ENCODE data around the gene SLC51A.
"Not testable (repeated sequence)": the region's sequence is repeated elsewhere in the genome, so short reads cannot be mapped to it uniquely, and the experiment has no call there.

SLC51A gene

DNA sequence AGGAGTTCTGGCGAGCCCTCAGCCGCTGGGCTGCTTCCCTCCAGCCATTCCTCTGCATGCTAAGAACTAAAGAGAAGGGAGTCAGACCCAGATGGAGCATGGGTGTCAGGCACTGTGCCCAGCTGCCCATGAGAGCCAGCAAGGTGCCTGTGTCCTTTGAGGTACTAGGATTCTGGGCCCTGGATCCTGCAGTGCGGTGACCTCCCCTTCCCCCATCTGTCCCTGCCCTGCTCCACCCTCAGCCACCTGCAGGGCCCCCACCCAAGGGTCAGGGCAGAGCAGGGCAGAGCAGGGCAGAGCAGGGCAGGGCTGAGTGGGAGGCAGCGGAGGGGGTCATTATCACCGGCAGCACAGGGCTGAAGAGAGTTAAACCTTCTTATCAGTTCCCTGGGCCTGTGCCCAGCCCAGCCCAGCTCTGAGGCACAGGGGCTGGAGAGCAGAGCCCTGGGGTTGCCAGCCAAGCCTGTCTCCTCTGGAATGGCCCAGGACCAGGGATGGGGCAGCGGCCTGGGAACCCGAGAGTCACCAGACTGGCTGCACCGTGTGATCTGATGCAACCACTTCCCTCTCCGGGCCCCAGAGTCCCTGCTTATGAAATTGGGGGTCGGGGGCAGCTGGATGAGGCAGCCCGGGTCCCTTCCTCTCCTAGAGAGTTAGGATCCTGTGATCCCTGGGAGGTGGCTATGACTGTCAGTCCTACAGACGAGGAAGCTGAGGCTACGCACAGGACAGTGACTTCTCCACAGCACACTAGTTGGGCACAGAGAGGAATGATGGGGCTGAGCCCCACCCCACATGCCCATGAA is 22.4 kb upstream of the SLC51A start:
- no peak for DNase-seq

DNA sequence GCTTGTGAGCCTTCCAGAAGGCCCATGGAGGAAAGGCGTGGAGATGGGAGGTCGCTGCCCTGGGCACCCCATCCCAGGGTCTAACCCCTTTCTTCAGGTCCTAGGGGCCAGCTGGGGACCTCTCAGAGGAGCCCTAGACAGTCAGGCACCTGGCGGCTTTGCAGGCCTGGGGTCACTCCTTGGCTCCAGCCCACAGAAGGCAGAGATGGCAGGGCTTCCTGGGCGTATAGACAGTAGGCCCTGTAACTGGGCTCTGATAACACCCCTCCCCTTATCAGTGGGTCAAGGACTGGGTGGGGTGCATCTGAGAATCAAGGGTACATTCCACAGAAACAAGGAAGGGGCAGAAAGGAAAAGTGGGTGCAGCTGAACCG is 21.8 kb upstream of the SLC51A start:
- no peak for DNase-seq

DNA sequence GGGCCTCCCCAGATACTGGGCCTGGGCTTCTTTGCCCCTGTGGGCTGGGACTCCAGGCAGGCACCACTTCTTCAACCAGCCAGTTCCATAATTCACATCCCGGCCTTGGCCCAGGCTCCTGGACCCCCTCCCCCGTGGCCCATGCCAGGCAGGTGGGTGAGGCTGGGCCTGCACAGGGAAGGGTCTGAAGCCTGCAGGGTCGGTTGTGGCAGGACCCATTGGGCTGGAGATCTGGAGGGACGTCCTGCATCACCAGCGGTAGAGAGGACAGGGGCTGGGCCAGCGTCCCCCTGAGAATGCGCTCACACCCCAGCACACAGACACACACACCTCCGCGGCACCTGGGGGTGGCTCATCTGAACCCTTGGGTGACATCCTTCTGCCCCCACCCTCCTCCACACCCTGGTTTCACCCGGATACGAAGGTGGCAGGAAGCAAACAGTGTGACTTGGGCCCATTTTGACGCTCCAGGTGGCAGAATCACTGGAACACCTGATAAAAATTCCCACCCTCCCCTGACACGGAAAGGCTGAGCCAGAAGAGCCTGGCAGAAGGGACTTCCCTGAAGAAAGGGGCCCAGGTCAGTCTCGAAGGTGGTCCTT is 20.6 kb upstream of the SLC51A start:
- no peak for DNase-seq

DNA sequence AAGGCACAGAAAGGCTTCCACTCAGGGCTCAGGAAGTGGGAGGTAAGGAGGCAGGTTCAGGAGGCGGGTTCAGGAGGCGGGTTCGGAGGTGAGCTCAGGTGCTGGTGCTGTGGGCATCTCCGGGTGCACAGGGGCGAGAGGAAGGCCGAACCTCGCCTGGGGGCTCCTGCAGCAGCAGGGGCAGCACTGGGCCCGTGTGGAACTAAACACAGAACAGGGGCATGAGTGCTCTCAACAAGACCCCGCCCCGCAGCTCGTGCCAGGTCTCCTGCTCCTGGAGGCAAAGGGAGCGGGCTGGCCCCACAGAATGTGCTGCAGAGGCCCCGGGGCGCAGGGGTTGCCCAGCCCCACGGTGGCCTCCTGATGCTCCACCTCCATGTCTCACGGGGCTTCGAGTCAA is 18.8 kb upstream of the SLC51A start:
- DNase-seq: no peak

DNA sequence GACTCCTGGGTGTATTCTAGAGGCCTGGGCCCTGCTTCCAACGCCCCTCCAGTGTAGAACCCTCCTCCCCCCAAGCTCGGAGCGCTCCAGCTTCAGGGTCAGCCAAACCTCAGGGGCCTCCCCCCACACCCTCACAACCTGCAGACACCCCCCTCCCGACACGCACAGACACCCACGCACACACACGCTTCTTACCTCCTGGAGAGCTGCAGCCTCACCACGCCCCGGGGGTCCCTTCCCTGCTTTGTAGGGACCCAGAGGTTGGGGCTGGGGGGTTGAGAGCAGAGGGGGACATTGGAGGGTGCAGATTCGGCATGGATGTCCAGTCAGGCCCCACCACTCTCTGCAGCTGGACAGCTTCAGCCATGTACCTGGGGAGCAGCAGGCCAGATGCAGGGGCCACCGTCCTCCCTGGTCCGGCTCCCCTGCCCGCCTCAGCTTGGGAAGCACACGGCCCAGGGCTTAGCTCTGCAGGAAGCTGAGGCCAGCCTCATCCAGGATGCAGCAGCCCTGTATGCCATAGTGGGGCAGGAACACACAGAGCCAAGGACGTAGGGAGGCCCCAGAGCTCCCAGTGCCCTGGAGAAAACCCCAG is 18.2 kb upstream of the SLC51A start:
- no peak for DNase-seq

DNA sequence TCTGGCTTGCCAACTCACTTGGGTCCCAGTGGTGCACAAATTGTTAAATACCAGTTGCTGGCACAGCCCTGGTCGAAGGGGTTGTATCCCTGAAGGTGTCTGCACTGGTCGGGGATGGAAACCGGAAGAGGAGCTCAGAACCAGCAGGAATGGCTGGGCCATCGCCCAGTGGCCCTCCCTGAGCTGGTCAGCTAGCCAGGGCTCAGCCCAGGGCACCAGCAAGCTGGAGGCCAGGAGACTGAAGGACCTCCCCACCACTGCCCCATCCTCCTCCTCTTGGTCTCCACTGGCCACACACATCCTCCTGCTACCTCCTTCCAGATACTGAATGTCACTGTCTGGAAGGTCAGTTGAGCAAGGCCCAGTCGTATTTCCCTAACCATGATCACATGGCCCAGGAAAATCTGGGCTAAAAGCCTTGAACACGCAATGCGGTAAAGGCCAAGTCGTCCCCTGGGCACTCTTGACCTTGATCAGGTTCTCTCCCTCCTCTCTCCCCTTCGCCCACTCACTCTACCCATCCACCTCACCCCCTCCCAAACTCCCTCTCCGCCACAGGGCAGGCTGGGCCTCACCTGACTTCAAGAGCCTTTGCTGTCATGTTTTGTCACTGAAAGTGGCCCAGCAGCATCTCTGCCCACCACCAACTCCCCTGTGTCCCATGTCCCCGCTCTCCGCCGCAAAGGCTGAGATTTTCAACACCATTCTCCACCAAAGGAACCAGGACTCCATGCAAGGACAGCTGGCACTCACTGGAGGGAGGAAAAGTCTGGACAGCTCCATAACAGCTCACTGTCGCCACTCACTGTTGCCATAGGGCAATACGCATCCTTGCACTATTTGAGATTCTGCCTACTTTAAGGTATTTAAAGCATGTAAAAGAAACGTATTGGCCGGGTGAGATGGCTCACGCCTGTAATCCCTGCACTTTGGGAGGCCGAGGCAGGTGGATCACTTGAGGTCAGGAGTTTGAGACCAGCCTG is 17.3 kb upstream of the SLC51A start:
- no peak for DNase-seq

DNA sequence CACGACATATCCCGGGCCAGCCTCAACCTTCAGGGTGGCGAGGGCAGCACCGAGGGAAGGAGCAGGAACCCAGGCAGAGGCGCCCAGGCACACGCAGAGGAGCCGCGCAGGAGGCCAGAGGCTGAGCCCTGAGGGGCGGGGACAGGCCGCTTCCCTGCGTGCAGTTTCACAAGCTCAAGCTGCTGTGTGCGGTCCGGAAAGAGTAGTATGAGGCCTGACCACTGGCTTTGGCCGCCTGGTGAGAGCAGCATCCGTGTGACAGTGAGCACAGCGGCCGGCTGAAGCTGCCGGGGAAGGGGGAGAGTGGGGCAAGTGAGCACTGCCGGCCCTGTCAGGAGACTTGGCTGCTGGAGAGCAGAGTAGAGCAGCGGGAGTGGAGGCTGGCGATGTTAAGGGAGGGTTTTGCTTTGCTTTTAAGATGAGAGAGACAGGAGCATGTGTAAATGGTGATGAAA is 13.8 kb upstream of the SLC51A start:
- DNase-seq: no peak

DNA sequence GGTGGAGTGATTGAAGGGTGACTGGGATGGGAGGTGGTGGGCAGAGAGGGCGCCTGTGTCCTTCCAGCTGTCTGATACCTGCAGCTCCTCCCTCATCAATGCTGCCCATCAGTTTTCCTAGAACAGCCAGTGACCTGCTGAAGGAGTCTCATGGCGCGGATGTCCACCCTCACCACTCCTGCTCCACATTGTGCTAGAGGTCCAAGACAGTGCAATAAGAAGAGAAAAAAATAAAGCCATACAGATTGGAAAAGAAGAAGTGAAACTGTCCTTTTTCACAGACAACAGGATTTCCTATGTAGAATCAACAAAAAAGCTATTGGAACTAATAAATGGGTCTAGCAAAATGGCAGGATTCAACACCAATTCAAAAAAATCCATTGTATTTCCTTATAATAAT is 12.5 kb upstream of the SLC51A start:
- no peak for DNase-seq

DNA sequence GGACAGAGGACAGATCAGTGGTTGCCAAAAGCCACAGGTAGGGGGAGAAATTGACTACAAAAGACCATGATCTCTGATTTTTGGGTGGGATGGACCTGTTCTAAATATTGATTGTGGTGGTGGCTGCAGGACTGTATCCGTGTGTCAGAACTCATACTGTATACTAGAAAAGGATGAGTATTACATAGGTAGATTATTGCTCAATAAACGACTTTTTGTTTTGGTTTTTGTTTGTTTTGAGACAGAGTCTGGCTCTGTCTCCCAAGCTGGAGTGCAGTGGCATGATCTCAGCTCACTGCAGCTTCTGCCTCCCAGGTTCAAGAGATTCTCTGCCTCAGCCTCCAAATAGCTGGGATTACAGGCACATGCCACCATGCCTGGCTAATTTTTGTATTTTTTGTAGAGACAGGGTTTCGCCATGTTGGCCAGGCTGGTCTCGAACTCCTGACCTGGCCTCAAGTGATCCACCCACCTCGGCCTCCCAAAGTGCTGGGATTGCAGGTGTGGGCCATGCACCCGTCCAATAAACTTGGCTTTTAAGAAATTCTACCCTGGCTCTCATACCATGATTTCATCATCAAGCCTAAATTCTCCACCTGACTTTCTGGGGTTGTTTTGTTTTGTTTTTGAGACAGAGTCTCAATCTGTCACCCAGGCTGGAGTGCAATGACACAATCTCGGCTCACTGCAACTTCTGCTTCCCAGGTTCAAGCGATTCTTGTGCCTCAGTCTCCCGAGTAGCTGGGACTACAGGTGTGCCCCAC is 10.7 kb upstream of the SLC51A start:
- DNase-seq: not testable (repeated sequence)

DNA sequence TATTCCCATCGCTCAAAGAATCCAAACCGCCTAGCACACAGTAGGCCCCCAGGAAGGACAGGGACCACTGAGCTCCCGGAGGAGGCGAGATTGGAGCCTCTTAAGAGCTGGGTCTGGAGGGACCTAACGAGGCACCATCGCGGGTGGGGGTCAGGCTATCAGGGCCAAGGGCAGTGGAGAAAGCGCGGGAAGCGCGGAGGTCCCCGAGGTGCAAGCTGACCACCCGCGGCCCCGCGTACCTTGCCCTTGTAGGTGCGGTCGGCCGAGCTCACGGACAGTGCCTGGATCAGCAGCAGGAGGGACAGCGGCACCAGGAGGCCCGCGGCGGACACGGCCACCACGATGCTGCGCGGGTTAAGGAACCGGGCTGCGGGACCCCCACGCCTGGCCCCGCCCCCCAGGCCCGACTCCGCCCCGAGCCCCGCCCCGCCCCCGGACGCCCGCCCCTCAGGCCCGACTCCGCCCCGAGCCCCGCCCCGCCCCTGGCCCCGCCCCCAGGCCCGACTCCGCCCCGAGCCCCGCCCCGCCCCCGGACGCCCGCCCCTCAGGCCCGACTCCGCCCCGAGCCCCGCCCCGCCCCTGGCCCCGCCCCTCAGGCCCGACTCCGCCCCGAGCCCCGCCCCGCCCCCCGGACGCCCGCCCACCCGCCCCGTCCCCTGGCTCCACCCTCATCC is 9.0 kb upstream of the SLC51A start:
- DNase-seq: peak in 3 of 4 experiments; percentile 24 to 45 (median 34)

DNA sequence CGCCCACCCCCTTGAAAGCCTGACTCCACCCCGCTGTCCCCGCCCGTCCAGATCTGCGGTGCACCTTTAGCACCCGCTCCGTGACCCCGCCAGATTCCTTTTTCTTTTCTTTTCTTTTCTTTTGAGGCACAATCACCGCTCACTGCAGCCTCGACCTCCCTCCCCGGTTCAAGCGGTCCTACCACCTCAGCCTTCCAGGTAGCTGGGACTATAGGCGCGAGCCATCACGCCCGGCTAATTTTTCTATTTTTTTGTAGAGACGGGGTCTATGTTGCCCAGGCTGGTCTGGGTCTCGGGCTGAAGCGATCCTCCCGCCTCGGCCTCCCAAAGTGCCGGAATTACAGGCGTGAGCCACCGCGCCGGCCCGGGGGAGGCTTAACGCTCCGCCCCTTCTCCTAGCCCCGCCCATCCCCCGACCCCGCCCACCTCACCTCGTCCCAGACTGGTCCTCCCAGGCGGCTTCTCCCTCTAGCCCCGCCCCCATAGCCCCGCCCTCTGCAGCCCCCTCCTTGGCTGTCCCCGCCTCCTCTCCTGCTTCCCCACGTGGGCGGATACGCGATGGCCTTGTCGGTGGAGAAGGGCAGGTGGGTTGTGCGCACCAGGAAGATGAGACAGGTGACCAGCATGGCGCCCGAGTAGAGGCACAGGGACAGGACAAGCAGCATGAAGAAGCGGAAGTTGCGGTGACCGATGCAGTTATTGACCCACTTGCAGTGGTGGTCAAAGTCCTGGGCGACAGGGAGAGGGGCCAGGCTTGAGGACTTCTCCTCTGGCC is 8.3 kb upstream of the SLC51A start:
- DNase-seq: peak in 3 of 4 experiments; percentile 18 to 55 (median 28)

DNA sequence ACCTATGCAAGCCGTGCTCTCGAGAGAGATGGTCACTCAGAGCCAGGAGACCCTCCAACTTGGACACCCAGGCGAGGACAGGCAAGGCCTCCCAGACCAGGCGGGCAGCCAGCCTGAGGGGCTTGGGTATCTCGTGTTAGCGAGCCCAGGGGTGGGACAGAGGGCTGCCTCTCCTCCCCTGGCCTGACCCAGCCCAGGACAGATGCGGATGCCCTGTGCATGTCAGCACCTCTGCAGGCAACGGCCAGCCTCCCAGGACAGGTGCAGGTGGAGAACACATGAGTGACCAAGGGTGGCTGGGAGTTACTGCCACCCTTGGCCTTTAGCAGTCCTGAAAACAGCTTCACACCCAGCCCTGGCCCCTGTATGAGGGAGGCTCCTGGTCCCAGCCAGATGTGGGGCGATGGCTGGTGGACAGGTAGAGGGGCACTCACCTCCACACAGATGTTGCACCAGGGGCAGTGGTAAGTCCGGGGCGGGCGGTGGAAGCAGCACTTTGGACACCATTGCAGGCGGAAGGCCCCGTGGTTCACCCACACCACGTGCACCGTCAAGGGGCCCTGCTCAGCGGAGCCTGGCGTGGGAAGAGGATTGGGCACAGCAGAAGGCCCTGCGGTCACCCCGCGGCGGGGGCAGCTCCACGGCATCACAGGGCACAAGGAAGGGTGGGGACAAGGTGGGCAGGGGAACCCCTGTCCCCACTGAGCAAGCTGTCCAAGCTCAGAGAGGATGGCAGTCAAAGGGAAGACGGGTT is 7.2 kb upstream of the SLC51A start:
- no peak for DNase-seq

DNA sequence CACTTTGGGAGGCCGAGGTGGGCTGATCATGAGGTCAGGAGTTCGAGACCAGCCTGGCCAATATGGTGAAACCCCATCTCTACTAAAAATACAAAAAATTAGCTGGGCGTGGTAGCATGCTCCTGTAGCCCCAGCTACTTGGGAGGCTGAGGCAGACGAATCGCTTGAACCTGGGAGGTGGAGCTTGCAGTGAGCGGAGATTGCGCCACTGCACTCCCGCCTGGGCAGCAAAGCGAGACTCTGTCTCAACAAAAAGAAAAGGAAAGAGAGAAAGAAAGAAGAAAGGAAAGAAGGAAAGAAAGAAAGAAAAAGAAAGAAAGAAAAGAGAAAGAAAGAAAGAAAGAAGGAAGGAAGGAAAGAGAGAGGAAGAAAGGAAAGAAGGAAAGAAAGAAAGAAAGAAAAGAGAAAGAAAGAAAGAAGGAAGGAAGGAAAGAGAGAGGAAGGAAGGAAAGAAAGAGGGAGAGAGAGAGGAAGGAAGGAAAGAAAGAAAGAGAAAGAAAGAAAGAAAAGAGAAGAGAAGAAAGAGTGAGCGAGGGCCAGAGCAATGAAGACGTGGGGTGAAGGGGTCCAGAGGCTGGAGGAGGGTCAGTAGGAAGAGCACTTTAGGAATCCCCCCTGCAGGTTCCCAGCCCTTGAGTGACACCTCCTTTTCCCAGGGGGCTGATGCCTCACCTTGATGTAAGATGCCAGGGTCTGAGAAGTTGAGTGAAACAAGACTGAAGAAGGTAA is 6.2 kb upstream of the SLC51A start:
- DNase-seq: not testable (repeated sequence)

DNA sequence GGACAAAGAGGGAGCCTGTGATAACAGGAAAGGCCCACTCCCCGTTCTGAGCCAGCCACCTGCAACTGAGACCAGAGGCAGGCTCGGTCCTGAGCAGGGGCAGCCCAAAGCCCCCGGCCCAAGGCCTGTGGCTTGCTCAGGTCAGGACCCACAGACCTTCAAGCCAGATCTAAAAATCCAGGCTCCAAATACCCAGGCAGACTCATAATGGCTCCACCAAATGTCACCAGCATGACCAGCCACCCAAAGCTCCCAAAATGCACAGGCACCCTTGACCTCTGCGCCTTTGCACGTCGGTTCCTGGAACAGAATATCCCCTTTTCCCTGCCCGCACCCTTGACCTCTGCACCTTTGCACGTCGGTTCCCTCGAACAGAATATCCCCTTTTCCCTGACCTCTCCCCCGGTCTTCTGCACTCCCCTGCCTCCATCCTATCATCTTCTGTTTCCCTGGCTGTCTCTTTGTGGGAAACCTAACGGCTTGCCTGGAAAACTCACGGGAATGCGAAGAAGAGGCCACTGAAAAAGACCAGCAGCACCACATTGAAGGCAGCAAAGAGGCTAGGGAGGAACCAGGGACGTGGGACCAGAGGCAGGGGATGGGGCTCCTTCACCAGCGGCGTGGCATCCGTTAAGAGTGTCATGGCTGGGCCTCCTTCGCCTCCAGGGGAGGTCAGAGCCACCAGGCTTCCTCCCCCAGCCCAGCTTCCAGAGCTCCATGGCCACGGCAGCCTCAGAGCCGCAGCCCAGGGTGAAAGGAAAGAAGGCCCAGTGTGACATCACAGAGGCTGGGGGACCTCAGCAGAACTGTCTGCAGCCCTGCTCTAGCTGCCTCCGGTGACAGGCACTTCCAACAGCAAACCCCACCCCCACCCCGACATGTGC is 5.4 kb upstream of the SLC51A start, which contains the start of gene ZDHHC19:
Gene ZDHHC19 (minus strand): TSS at position 728 of the 884 bp plus-strand sequence. CDS start 85 bp downstream, at position 643.
- DNase-seq: no peak

DNA sequence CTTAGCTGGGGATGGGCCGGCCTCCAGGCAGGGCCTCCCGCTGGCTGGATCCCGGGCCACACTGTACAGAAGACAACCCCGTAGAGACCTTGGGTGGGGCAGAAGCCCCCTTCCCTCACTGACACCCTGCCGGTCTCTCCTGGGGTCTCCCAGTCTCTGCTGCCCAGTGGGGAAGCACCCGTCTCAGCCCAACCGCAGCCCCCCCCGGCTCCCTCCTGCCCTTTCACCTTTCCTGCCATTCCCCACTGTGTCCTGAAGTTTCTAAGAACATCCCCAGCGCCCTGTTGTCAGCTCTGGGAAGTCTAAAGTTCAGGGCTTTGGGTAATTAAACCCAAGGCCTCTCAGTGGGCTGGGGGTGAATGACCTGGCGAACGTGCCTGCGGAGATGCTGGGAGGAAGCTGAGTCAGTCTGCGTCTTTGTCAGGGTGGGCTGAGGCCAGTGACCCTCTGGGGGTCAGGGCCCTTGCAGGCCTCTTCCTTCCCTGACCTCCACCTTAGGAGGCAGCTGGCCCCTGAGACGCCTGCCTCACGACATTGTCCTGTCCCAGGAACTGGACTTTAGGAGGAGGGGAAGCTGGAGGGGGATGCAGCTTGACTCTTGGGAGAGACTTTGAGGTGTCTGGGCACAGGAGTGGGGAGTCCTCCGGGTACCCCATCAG is 1.4 kb upstream of the SLC51A start:
- no peak for DNase-seq

DNA sequence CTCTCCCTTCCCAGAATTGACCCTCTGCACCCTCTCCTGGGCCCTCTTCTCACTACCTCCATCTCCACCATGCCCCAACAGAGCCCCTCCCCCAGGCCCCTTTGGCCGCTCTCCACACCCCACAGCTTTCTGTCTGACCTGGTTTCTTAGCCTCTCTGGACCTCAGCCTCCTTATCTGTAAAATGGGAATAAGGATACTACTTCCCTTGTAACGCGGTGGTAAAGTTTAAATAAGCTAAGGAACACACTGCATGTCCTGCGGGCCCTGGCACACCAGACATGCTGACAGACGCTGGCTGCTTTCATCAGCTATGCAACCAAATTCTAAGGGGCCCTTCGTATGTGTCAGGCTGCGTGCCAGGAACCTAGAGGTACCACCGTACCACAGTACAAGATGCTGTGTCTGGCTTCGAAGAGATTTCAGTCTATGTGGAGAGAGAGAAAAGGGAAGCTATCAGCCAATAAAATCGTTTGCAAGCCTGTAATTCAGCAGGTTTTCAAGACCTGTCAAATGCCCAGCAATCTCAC is 777 bp upstream of the SLC51A start:
- DNase-seq: no peak

DNA sequence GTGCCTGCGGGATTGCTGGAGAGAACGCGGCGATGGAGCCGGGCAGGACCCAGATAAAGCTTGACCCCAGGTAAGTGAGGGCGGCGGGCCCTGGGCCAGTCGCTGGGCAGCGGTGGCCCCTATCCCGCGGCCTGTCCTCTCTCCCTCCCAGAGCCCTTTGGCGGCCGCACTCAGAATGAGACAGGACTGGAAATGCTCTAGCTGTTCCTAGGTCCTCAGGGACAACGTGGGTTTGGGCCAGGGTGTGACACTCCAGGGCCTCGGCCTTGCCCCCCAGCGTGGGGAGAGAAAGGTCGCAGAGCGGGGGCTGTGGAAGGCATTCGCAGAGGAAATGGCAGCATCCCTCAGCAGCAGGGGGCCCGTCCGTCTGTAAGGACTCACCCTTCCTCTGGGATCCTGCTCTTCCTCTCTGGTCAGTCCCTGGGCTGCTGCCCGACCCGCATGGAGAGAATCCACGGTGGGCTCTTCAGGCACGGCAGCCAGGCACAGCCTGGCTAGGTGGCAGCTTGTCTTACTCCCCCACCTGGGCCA is 412 bp downstream of the SLC51A start:
- no peak for DNase-seq
